Measurements from ENCODE around the gene BRD4.

BRD4 gene

DNA sequence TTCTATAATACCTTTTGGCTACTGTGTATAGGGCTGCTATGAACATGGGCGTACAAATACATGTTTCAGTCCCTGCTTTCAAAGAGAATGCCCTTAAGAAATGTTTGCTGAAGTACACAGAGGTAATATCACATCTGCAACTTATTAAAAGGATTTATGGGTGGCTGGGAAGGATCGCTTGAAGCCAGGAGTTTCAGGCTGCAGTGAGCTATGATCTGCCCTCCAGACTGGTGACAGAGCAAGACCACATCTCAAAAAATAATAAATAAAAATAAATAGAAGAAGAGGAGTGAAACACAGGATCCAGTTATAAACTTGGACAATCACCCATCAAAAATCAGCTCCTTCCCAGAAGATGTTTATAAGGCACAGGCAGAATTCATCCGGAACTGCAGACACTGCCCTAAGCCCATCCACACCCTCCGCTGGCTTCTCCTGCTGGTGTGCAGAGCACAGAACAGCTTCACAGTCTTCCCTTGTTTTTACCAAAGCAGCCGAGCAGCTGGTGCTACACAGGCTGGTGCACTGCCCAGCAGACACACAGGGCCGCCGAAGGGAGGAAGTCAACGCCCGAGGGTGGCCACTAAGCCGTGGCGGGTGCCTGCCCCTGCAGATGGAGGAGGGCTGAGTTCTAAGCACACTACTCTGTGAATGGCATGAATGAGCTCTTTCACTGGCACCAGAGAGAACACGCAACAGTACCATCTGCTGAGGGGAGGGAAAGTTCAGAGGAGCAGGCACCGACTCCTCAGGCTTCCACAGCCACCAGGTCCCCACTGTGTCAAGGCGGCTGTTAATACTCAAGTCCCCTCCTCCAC lies 44.0 kb downstream of the BRD4 start:
- peak; percentile 70 for DNase-seq

GRCh38 chr19:15287496-15287895 lies 44.8 kb downstream of the BRD4 start:
- DNase-seq, result no peak

DNA sequence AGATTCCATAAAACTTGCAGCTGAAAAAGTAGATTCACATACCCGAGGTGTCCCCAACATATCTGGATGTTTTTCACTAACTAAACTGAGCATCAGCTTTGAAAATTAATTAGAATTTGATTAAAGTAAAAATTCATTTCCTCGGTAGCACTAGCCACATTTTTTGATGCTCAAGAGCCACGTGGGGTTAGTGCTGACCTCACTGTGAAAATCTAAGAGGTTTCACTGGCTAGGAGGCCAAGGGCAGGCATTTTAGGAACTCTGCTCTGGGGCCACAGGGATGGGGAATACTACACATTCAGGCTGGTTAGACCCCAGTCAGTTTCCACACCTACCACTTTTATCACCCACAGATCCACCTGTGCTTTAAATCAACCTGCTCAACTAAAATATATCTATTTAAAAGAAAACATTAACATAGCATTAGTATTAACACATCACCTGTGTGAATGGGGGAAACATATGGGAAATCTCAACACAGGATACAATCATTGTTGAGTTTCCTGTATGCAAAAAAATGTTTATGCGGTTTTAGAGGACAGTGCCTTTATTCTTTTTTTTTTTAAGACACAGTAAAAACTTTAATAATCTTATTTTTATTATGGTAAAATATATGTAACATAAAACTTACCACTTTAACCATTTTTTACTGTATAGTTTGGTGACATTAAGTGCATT lies 45.5 kb downstream of the BRD4 start:
- DNase-seq, result no peak

GRCh38 chr19:15285896-15286591 lies 46.3 kb downstream of the BRD4 start:
- no peak for DNase-seq

- no peak for DNase-seq
Observed at GRCh38 chr19:15284896-15285295, 47.4 kb downstream of the BRD4 start.

DNA sequence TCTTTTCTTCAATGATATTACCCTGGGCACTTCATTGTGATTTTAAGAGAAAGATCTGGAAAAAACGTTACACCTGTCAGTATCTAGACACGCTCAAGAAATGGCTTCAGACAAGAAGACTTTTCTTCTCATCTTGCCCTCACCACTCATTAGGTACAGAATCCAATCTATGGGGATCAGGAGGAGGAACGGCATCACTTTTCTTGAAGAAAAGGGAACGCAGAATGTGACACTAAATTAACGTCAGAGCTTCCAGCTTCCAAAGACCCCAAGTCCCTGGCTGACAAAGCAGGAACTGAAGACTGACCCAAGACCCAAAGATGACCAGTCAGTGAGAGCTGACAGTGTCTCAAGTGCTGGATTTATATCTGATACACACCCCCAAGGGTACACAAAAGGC lies 48.2 kb downstream of the BRD4 start:
- DNase-seq, result no peak

- peak; percentile 51 for DNase-seq
Observed at GRCh38 chr19:15283141-15283883, 49.0 kb downstream of the BRD4 start.

GRCh38 chr19:15282311-15282705 lies 50.0 kb downstream of the BRD4 start:
- no peak for DNase-seq

DNA sequence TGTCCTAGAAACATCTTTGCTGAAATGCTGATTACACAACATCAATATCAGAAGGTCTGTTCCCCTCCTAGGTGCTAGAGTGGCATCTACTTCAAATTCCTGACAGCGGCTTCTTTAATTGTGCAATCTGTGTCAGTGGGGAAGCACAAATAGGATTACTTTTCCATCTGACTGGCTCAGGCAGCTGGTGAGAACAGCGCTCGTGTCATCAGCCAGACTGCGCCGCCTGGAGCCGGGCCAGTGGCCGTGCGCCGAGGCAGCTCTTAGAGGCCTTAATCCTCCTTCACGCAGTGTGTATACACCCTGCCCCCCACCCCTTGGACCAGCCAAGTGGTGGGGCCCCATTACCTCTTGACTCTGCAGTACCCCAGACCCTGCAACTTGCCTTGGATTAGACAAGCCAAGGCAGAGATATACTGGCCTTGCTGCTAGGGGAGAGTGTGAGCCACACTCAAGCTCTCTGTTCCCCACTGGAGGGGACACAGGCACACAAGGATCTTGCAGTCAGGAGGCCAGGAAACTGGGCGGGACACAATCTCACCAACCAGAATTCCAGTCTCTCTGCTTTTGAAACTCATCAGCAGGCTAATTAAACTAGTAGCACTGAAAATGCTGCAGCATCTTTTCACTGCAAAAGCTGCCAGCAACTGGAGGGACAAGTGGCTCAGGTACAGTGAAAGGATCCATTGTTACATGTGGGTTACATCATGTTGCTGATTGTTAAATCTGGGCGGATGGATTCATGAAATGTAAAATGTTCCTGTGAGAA lies 51.2 kb downstream of the BRD4 start:
- peak; percentile 94 for DNase-seq

DNA sequence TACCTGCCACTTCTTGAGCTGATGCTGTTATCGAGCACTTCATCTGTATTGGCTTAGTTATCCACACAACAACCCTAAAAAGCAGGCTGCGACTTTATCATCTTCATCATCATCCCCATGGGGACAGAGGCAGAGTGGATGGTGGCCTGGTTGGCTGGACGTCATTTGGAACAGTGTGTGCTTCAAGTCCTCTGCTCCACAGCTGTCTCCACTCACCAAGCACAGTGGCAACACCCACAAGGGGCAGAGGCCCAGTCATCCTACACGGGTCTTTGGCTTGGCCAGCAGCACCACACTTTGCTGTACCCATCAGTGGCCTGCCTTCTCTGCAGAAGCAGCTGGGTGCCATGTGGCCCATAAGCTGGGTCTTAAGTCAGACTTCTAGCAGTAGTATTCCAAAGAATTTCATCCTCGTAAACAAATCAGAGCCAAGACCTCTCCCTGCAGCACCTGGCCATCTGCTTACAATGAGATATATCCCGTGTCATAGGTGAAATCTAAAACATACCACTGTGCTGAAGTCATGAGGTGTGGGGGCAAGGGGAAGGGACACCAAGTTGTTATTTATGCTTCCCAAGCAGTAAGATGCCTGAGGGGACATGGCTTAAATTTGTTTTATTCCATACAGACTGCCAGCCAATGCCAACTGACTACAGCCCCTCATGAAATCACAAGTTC lies 52.2 kb downstream of the BRD4 start:
- DNase-seq, result peak; percentile 48

GRCh38 chr19:15279326-15279904 lies 52.9 kb downstream of the BRD4 start:
- no peak for DNase-seq

GRCh38 chr19:15276620-15277215 lies 55.6 kb downstream of the BRD4 start:
- DNase-seq, result no peak

DNA sequence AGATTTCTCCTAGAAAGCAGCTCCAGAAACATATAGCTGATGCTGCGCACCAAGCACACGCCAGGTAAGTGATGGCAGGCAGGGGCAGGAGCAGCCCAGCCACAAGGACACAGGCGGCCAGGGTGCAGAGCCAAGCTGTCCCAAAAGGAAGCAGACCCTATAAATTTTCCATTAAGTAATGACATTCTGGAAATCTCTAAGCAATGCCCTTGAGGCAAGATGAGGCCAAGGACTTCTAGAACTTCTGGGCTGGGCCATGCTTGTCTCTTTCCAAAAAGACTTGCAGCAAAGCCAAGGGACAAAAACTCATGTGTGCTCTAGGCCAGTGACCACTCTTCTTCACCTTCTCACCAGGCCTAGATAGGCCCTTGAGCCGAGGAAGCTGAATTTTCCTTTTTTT lies 57.9 kb downstream of the BRD4 start:
- no peak for DNase-seq

- no peak for DNase-seq
Observed at GRCh38 chr19:15269806-15270205, 62.5 kb downstream of the BRD4 start.

DNA sequence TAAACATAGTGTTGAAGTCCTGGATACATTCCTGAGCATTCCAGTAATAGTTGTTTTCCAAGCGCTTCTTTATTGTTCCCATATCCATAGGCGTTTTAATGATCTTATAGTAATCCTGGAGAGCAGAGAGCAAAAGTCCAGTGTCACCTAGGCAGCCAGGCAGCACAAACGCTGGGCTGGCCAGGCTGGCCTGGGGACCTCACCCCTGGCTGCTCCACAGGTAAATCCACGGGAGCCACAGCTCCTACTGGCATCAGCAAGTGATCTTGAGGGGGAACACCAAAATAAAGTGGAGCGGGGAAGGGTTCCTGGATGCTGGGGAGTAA lies 63.4 kb downstream of the BRD4 start:
- DNase-seq, result no peak

DNA sequence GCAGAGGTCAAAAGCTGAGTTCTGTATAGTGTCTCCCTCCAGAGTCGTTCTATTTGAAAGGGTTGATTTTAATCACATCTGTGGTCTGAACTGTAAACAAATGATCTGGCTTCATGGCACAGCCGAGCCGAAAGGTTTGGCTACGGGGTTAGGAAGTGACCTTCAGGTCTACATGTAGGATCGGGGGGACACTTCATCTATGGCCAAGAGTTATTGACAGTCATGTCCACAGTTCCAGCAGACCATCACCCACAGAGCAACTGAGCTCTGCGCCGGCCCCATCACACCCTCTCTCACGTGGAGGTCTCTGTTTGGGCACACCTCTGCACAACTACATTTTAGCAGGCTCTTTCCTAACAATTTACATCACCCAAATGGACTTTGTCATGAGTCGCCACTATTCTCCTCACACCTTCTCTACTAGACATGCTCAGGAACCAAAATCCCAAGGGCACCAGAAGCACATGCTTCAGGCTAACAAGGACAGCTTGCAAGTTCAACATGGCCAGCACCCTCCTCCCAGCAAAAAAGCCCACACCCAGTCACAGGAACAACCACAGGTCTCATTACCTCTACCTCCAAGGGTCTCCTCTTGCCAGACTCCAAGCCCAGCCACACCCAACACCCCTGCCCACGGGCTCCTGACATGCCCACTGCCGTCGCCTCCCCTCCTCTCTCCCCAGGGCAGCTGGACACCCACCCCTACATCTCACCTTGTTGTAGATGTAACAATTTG lies 64.0 kb downstream of the BRD4 start:
- no peak for DNase-seq

GRCh38 chr19:15266683-15267082 lies 65.7 kb downstream of the BRD4 start:
- no peak for DNase-seq

- peak; percentile 69 for DNase-seq
Observed at GRCh38 chr19:15265850-15266248, 66.5 kb downstream of the BRD4 start.

- DNase-seq, result no peak
Observed at GRCh38 chr19:15265214-15265849, 67.0 kb downstream of the BRD4 start.

DNA sequence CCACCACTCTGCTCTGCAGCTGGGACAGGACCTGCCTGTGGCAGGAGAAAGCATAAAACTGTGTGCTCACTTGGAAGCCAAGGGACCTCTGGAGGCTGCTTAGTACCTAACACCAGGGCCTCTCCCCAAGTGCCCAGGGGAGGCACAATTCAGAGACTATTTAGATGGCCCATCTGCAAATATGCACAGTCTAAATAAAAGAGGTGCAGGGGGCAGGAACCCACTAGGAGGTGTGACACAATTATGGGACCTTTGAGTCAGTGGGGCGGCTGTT lies 67.5 kb downstream of the BRD4 start:
- no peak for DNase-seq

Measured in eye (tissue), 1 donor.